HG02852 (cell line): ENCODE measurements around the gene PPFIBP2.
A peak's percentile ranks its signal among the peaks of the same experiment; 100 is the strongest.

Experiments used
- ATAC-seq: cut with Tn5 transposase; IDR thresholded peaks from one replicate; pipeline ENCODE4 v1.9.1; 2021; ENCODE audit warnings: mild to moderate bottlenecking, moderate library complexity; ENCODE audit not compliant: unreplicated experiment

PPFIBP2 gene

DNA sequence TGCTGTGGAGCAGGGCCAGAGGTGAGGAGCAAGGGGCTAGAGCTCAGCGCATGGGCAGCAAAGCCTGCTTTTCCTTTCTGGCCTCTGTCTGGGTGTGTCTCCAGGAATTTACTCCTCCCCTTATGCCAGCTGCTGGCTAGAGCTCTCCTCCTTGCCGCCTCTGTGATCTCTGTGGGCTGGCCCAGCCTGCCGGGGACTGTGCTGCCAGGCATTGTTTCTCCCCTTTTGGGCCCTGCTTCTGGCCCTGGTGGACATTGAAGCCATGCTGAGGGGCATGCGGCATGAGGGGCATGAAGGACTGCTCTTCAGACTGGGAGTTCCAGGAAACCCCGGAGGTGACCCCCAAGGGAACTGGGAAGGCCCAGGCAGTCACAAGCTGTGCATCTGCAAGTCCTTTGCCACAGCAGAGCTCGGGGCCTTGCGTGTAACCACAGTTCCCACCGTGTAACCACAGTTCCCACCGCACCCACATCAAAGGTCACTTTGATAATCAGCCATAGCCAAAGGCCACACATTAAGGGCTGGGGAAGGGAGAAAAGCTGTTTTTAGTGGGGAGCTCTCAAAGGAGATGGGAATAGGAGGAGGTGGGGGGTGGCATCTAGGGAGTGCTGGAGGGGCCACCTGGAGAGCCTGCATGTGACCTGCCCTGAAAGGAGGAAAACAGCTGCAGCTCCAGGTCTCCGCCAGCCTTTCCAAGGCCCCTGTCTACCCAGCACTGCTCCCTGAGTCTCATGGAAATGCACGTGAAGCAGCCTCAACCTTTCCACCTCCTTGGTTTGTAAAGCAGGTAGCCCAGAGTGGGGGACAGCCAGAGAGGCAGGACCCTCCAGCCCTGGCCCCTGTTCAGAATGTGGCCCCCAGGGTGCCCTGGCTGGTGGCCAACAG lies 62.3 kb downstream of the PPFIBP2 start:
- no peak for ATAC-seq

DNA sequence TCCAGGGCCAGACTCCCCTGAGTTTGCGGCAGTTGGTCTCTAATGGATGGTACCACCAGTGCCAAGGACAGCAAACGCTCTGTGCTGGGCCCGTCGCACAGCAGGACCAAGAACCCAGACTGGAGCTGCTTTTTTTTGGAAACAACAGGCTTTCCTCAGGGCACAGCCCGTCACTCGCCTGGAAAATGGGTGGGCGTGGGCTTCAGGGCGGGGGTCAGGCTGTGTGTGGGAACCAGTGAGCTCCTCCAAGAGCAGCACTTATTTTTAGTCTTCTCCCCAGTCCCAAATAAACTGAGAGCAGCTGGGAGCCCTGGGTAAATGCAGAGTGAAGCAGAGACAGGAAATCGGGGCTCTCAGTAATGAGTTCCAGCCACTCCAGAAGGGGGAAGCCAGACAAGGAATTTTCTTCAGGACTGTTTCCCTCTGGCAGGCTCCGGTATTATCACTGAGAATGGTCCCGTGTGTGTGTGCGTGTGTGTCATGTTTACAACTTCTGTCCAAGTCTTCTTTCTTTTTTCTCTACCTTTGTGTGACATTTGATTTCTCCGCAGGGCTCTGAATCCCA lies 63.0 kb downstream of the PPFIBP2 start:
- no peak for ATAC-seq

DNA sequence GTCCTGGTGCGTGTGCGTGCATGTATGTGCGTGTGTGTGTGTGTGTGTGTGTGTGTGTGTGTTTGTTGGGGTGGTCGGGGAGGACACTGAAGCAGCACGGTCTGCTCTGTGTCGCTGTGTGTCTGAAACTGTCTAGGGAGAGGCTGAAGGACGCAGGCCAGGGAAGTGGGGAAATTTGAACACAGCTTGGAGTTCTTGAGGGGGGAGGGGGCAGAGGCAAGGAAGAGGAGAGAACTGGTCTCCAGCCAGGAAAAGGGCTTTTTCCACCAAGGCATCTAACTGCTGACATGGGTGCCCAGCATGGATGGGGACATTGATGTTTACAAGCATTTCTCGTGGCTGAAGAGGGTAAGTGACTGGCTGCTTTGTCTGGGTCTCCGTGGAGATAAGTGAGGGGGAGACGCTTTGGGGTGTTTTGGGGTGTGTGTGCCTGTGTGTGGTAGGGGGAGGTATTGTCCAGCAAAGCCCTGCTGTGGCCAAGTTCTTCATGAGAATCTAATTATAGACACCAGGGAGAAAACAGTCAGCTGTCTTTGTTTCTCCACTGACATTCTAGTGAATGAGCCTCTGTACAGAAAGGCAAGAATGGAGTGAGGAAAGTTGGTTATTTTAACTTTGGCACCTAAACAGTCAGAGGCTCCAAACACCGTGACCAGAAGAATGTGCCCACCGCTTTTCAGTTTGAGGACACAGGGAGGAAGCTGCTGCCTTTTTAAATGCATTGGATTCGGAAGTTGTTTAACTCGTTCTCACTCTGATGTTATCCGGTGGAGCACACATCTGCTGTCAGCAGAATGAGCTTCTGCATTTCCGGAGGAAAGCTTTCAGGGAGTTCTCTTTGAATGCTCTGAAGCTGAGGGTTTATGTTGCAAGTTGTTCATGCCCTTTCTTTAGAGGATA lies 63.7 kb downstream of the PPFIBP2 start:
- peak; percentile 58 for ATAC-seq

DNA sequence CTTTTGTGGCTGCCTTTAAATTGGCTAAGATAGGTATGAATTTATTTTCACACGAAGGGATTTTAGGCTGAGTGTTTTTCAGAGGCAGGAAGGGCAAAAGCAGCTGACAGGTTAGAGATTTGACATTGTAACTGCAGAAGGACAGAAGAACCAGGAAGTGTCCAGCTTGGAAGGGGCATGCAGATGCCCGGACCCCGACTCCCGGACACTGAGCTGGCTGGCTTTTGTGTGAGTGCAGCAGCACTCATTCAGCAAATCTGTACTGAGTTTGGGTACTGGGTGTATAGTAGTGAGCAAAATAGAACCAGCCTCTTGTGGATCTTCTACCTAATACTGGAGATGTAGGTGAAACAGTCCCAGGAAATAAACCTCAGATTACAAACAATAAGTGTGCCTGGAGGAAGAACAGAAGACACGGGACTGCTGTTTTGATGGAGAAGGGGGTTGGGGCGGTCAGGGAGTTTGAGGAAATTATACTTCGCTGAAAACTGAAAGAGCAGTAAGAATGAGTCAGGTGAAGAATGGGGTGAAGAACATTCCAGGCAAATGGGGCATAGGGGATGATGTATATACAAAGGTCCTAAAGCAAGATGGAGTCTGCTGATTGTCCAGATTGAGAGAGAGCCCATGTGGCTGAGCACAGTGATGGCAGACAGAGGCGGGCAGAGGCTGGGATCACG lies 64.6 kb downstream of the PPFIBP2 start:
- no peak for ATAC-seq

DNA sequence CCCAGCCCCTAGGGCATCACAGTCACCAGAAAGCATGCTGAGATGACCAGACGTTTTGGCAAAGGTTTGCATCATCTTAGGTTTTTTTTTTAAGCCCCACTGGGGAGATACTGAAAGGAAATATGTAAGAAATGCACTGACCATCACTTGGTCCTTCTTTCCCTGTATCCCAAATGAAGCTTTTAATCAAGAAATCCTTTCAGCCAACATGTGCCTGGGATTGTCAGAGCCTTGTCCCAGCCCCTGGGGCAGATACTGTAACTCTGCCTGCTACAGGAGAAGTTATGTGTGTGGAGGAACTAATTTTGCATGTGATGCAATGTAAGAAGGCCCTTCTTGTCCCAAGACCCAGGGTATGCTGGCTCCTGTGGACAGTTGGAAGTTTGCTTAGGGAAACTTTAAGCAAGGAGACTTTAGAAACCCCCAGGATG lies 65.6 kb downstream of the PPFIBP2 start:
- no peak for ATAC-seq

DNA sequence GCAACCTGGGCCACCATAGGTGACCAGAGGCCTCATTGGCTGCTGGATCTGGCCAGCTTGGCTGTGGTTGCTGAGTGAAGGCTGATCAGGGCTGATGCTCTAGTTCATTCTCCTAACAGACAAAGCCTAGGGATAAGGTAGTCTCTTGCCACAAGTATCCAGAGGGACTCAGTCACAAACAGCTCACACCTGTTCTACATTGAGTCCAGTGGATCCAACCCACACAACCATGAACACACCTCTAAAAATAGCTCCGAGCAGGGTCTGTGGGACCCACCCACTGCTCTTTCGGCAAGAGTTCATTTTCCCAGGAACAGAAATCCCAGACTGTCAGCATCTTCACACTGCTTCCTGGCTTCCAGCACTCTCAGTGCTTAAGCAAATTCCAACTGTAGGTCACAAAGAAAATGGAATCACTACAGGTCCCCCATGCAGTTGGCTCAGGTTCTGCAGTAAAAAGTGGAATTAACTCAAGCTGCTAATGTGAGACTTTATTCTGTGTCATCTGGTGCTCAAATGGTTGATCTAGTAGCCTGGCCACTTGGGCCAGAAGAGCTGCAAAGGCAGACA lies 67.3 kb downstream of the PPFIBP2 start:
- ATAC-seq, result no peak

DNA sequence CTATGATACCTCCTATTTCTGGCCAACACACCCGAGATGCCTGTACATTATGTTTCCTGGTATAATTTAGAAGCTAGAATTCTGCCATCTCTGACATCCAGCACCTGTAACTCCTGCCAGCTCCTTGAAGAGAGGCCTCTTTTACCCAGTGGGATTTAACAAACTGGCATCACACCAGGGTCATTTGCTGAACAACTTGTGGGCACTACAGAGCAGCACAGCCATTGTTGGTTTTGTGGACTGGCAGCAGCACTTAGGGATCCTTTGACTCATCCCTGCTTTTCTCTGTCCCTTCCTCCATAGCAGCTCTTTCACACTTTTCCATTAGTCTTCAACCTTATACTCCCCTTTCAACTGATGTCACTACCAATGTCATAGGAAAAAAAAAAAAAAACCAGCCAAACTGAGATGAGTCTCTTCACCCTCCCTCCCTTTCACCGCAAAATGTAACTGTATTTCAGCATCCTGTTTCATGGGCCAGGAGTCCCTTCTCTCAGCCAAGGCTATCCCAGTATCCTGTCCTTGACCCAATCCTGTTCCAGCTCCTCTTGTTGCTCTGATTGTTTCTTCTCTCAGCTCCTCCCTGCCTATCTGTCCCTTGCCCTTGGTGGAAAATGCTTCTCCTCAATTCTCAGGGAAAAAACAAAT lies 68.7 kb downstream of the PPFIBP2 start:
- ATAC-seq, result no peak

DNA sequence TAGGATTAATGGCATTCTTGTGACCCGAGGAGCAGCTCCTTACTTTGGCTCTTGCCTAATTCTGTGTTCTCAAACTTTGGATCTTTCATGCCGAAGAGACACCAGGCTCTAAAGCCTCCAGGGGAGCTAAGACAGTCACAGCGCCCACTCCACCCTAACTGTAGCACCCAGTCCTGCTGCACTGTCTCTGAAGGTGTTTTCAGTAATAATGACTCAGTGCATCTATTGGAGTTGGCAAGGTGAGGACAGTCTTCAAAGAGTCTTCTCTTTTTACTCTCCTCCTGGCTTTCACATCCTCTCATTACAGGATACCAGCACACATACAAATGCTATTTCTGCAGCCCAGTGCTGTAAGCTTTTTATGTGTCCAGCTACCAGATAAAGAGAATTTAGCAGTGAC lies 69.4 kb downstream of the PPFIBP2 start:
- ATAC-seq, result no peak

DNA sequence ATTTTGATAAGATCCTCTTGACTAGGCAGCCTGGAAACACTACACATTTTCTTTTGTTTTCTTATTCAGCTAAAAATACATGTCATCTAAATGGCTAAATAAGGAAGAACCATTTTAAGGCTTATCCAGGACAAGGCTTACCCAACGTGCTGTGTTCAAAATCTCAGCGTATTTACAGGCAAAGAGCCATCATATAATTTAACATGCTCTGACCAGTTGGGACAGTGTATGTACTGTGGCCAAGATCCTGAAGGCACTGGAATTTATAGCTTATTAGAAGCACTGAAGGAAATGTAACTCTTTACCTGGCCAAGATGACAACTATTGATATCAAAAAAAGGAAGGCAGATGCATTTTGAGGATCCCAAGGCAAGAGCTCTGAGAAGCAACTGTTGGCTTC lies 71.1 kb downstream of the PPFIBP2 start:
- no peak for ATAC-seq

DNA sequence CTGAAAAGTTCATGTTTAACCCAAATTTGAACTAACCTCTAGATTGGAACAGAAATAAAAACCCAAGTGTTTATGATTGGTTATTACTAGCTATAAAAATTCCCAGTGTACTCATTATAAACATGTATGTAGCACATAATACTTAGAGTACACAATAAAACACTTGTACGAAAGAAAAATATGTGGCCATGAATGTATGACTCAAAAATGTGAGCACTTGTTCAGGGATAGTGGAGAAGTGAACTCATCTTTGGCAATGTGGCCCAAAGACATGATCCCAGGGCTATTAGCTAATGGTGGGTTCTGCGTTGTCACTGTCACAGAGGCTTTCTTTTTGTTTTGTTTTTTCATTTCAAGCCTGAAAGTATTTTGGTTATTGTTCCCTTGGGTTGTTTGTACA lies 72.0 kb downstream of the PPFIBP2 start:
- ATAC-seq, result no peak

DNA sequence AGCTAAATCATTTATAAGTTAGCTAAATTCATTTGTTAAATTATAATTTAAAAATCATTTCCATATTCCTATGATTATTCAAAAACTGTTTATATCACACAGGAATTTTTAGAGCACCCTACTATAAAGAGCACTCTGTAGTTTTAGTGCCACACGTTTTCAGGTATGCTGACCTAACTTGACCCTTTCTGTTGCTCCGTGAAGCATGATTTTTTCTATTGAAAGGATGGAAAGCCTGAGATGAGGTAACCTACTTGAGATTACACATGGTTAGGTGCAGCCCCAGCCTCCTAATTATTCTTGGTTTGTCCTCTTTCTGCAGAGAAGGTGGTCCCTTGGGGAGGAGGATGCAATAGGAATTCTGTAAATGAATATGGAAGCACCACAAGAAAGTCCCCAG lies 72.6 kb downstream of the PPFIBP2 start:
- ATAC-seq, result no peak

DNA sequence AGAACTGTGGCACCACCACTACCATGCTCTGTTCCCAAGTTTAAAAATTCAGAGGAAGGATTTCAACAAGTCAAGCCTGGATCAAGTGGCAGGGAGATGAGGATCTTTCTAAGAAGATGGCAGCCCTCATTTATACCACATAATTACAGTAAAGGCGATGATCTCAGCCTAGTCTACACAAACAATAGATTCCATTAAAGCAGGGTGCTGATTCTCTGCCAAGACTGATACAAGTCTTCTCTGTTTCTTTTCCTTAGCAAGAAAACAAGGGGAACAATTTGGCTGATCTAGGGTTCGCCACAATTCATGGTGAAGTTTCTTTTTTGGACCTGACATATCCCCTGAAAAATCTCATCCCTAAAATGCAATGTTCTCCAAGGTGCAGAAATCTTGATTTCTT lies 73.9 kb downstream of the PPFIBP2 start:
- no peak for ATAC-seq

DNA sequence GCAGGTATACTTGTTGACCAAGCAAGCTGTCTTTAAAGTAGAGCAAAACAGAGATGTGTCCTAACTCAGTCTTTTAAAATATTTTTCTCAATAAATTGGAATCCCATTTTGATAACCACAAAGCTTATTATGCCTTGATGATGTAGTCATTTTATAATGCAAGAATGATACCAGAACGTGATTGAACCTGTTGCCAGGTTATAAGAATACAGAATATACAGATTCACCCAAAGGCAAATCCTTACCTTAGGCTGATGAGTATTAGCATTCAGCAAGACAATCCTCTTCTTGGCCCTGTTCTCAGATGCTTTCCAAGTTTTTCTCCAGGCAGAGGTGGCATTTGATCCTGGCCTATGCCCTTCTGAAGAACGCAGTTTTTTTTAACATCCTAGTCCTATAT lies 76.1 kb downstream of the PPFIBP2 start:
- no peak for ATAC-seq

DNA sequence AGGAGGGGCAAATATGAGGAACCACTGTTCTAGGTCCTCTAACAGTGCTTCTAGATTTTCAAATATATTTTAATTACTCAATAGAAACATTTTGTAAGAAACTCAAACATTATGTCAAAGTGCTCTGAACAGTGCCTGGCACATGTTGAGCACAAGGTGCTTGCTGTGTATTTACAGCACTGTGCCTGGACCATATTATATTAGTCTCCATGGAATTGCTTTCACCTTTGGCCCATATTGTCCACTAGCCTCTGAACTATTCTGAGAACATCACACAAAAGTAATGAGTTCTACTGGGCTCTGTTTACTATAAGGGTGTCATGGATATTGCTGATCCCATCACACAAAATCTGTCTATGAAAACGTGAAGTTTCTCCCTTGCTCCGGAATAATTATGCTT lies 76.7 kb downstream of the PPFIBP2 start:
- ATAC-seq, result no peak

DNA sequence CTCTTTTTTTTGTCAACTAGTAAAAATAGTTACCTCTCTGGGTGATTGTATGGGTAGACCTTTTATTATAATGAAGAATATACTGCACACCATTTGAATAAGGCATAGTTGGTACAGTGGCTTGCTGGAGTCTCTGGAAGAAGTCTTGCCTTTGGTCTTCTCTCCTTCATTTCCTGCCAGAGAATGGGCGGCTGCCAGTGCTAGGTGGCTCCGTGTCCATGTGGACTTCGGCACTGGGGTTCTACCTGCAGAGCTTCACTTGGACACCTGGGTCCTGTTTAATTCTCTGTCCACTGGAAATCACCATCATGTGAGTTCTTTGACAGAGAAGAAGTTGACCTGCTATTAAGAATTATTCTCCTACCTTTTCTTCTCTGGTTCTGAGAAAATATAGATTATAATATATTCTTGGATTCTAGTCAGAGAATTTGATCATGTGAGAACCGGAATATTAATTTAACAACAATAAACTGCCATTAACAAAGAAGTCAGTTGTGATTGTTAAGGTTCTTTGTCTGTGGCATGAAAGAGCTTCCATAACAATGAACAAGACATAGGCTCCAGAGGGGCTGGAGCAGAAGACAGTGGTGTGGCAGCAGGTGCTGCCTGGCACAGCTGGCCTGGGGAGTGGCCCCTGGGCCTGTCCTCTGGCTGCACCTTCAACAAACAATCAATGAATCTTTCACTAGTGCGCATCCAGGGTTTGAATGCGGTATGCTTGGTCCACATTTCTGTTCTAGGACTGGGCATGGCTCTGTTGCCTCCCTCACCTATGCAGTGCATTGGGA lies 77.5 kb downstream of the PPFIBP2 start:
- ATAC-seq, result no peak

DNA sequence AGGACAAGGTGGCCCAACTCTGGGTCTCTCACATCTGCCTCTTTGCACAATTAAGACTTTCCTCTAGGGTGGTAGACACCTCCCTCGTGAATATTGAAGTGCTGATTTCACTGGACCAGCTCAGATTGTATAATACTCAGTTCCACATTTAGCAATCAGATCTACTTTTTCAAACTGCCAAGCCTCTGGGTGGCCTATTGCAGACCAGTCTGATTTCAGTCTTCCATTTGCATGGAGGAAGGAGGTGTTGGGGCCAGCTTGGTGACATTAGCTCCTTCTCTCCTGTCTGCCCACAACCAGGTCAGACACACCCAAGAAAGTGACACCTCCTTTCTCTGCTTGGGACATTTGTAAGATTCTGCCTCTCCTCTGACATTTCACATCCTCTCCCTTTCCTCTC lies 78.2 kb downstream of the PPFIBP2 start:
- ATAC-seq, result peak; percentile 89

DNA sequence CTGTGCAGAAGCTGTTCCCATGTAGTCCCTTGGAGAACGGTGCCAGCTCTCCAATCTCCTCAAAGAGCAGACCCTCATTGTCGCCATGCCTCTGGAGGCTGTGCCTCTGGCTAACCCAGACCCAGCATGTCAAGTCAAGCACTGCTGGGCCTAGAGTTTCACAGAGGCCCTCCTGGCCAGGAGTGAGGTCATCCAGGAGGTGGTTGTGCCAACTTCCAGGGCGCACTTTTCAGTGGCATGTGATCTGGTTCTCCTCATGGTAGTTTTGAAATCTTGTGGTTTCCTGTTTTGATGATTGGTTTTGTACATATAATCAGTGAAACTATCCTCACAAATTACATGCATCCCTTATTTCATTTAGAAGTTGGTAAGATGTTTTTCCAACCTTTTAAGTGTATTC lies 78.9 kb downstream of the PPFIBP2 start:
- no peak for ATAC-seq

DNA sequence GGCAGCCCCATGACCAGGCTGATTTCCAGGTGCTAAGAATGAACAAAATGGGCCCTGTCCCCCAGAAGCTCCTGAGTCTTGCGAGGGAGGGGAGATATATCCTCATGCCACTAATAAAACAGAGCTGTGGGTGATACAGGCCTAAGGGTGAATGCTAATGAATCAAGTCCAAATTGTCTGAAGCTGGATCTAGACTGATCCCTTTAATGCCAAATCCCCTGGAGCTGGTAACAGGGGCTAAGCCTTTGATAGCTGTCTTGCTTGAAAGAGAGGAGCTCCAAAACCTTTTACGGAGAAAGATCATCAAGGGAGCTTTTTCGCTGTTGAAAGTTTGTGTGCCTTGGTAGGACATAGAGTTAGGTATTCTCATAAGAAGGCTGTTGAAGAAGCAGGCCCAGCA lies 79.7 kb downstream of the PPFIBP2 start:
- ATAC-seq, result no peak
